ENCODE data around the gene TCP10L.
"Not testable (repeated sequence)": the region's sequence is repeated elsewhere in the genome, so short reads cannot be mapped to it uniquely, and the experiment has no call there.

The TCP10L gene

GRCh38 chr21:32584472-32584871, 851 bp downstream of the TCP10L start:
- no peak for DNase-seq

- DNase-seq, result no peak
Measured at GRCh38 chr21:32581732-32582131, 3.6 kb downstream of the TCP10L start.

- DNase-seq, result no peak
Measured at GRCh38 chr21:32580949-32581348, 4.4 kb downstream of the TCP10L start.

GRCh38 chr21:32578107-32578691, 7.1 kb downstream of the TCP10L start:
- no peak for DNase-seq

GRCh38 chr21:32576011-32576410, 9.3 kb downstream of the TCP10L start:
- DNase-seq, result no peak

- no peak for DNase-seq
Measured at GRCh38 chr21:32574946-32575925, 10.1 kb downstream of the TCP10L start.

GRCh38 chr21:32572574-32573420, 12.5 kb downstream of the TCP10L start:
- no peak for DNase-seq

- no peak for DNase-seq
Measured at GRCh38 chr21:32570456-32570855, 14.9 kb downstream of the TCP10L start.

- DNase-seq, result peak; percentile 80 to 83
Measured at GRCh38 chr21:32569261-32570230, 15.8 kb downstream of the TCP10L start.

- DNase-seq, result no peak
Measured at GRCh38 chr21:32567626-32568025, 17.7 kb downstream of the TCP10L start.

- DNase-seq, result no peak
Measured at GRCh38 chr21:32566741-32567389, 18.5 kb downstream of the TCP10L start.

GRCh38 chr21:32565856-32566465, 19.4 kb downstream of the TCP10L start:
- no peak for DNase-seq

GRCh38 chr21:32562915-32563314, 22.4 kb downstream of the TCP10L start:
- DNase-seq, result no peak

GRCh38 chr21:32562426-32562825, 22.9 kb downstream of the TCP10L start:
- DNase-seq, result no peak

- not testable (repeated sequence) for DNase-seq
Measured at GRCh38 chr21:32561476-32561875, 23.8 kb downstream of the TCP10L start.

GRCh38 chr21:32560896-32561295, 24.4 kb downstream of the TCP10L start:
- DNase-seq, result no peak

GRCh38 chr21:32559006-32559610, 26.2 kb downstream of the TCP10L start:
- no peak for DNase-seq

- no peak for DNase-seq
Measured at GRCh38 chr21:32558106-32558505, 27.2 kb downstream of the TCP10L start.

- DNase-seq, result no peak
Measured at GRCh38 chr21:32554832-32555638, 30.3 kb downstream of the TCP10L start.

GRCh38 chr21:32549886-32550285, 35.4 kb downstream of the TCP10L start:
- DNase-seq, result no peak
